RKO (cell line): Measurements from ENCODE around the gene ADAMTS7.
"Not testable (repeated sequence)": the region's sequence is repeated elsewhere in the genome, so short reads cannot be mapped to it uniquely, and the experiment has no call there.

Experiments used
- DNase-seq: peaks from one replicate; pipeline ENCODE4 v3.0.0-alpha.2; 2016; ENCODE audit warnings: low spot score

The ADAMTS7 gene

GRCh38 chr15:78831229-78832207, 20.3 kb upstream of the ADAMTS7 start:
- DNase-seq = no peak

- no peak for DNase-seq
Observed at GRCh38 chr15:78830514-78831228, 19.4 kb upstream of the ADAMTS7 start.

GRCh38 chr15:78828920-78829319, 17.7 kb upstream of the ADAMTS7 start:
- no peak for DNase-seq

- no peak for DNase-seq
Observed at GRCh38 chr15:78822514-78822913, 11.2 kb upstream of the ADAMTS7 start.

- DNase-seq = no peak
Observed at GRCh38 chr15:78811825-78812183, 540 bp upstream of the ADAMTS7 start.

GRCh38 chr15:78810362-78811123, 721 bp downstream of the ADAMTS7 start:
- no peak for DNase-seq

GRCh38 chr15:78810003-78810361, 1.3 kb downstream of the ADAMTS7 start:
- no peak for DNase-seq

GRCh38 chr15:78808550-78808949, 2.7 kb downstream of the ADAMTS7 start:
- peak; percentile 32 for DNase-seq

GRCh38 chr15:78807359-78807758, 3.9 kb downstream of the ADAMTS7 start:
- DNase-seq = no peak

- DNase-seq = no peak
Observed at GRCh38 chr15:78804391-78804792, 6.9 kb downstream of the ADAMTS7 start.

GRCh38 chr15:78800806-78801205, 10.5 kb downstream of the ADAMTS7 start:
- no peak for DNase-seq

- no peak for DNase-seq
Observed at GRCh38 chr15:78800189-78800588, 11.1 kb downstream of the ADAMTS7 start.

- DNase-seq = not testable (repeated sequence)
Observed at GRCh38 chr15:78799102-78799501, 12.2 kb downstream of the ADAMTS7 start.

GRCh38 chr15:78798355-78798754, 12.9 kb downstream of the ADAMTS7 start:
- DNase-seq = not testable (repeated sequence)

GRCh38 chr15:78797951-78798350, 13.3 kb downstream of the ADAMTS7 start:
- DNase-seq = no peak

- DNase-seq = no peak
Observed at GRCh38 chr15:78796510-78796909, 14.8 kb downstream of the ADAMTS7 start.

GRCh38 chr15:78795043-78795442, 16.2 kb downstream of the ADAMTS7 start:
- no peak for DNase-seq

GRCh38 chr15:78794446-78794845, 16.8 kb downstream of the ADAMTS7 start:
- DNase-seq = not testable (repeated sequence)

- DNase-seq = no peak
Observed at GRCh38 chr15:78791357-78791756, 19.9 kb downstream of the ADAMTS7 start.

GRCh38 chr15:78790027-78790426, 21.2 kb downstream of the ADAMTS7 start:
- no peak for DNase-seq

- no peak for DNase-seq
Observed at GRCh38 chr15:78789615-78790014, 21.6 kb downstream of the ADAMTS7 start.

- no peak for DNase-seq
Observed at GRCh38 chr15:78788016-78788660, 23.1 kb downstream of the ADAMTS7 start.
